Endodermal cell (in vitro differentiated cells): ENCODE data around the gene MBD6. TPM values are rescaled to one million over a fixed set of nuclear protein-coding genes. Genes with fewer than 3 reads are reported as not detected.

ENCODE experiments used
- DNase-seq: peaks from one replicate; pipeline ENCODE4 v3.0.0-alpha.2; 2017
- H3K27ac ChIP-seq: 2 replicates; pipeline ENCODE4 v1.5.1; 2013; ENCODE audit warnings: mild to moderate bottlenecking, low read depth, low read length, moderate library complexity
- H3K27me3 ChIP-seq: 2 replicates; pipeline ENCODE4 v1.6.1; 2013; ENCODE audit warnings: mild to moderate bottlenecking, low read length, moderate library complexity; ENCODE audit not compliant: insufficient read depth, control insufficient read depth, poor library complexity, severe bottlenecking
- H3K36me3 ChIP-seq: 2 replicates; pipeline ENCODE4 v1.7.0; 2013; ENCODE audit warnings: mild to moderate bottlenecking, low read length, moderate library complexity; ENCODE audit not compliant: control insufficient read depth, insufficient read depth
- H3K4me1 ChIP-seq: one replicate; pipeline ENCODE4 v1.7.0; 2013; ENCODE audit warnings: low read length; ENCODE audit not compliant: control insufficient read depth, insufficient read depth
- H3K4me3 ChIP-seq: 2 replicates; pipeline ENCODE4 v1.5.1; 2013; ENCODE audit warnings: mild to moderate bottlenecking, low read length, moderate library complexity
- H3K9ac ChIP-seq: 2 replicates; pipeline ENCODE4 v1.6.1; 2013; ENCODE audit warnings: mild to moderate bottlenecking, low read length, moderate library complexity; ENCODE audit not compliant: poor library complexity, severe bottlenecking; ENCODE audit errors: extremely low read depth
- H3K9me3 ChIP-seq: 2 replicates; pipeline ENCODE4 v1.6.1; 2013; ENCODE audit warnings: mild to moderate bottlenecking, low read length, moderate library complexity; ENCODE audit not compliant: control insufficient read depth
- H3K27ac Mint-ChIP-seq: 2 replicates; pipeline ENCODE4 v1.8.0; 2020; ENCODE audit warnings: mixed read lengths
- H3K27me3 Mint-ChIP-seq: 2 replicates; pipeline ENCODE4 v1.8.0; 2021; ENCODE audit warnings: mild to moderate bottlenecking, mixed read lengths; ENCODE audit not compliant: insufficient read depth
- H3K36me3 Mint-ChIP-seq: 2 replicates; pipeline ENCODE4 v1.8.0; 2020; ENCODE audit warnings: low read depth, mixed read lengths
- H3K4me1 Mint-ChIP-seq: 2 replicates; pipeline ENCODE4 v1.8.0; 2020; ENCODE audit warnings: mixed read lengths
- H3K4me3 Mint-ChIP-seq: 2 replicates; pipeline ENCODE4 v1.8.0; 2020; ENCODE audit warnings: mild to moderate bottlenecking, moderate library complexity, mixed read lengths
- H3K9me3 Mint-ChIP-seq: 2 replicates; pipeline ENCODE4 v1.8.0; 2020; ENCODE audit warnings: mild to moderate bottlenecking, mixed read lengths
- CTCF ChIP-seq: fragments of 200-600 bp; sonication (generic); conservative IDR thresholded peaks from 2 replicates; pipeline ENCODE4 v1.5.0; 2021; ENCODE audit warnings: antibody characterized with exemption, mild to moderate bottlenecking
- WGBS, 2 experiments: methylation state at CpG; one replicate each; pipeline versions ENCODE4 v1.1.5 to v1.1.7; 2013; ENCODE audit warnings: missing lambda C conversion rate in 2 of 2, mixed read lengths in 1 of 2; ENCODE audit not compliant: insufficient coverage in 1 of 2, insufficient read length in 1 of 2; 5-methylcytosine and 5-hydroxymethylcytosine counted together
- total RNA-seq, 2 donors: library from RNA; stranded (reverse); fragmentation: NEBNext Ultra II Directional in 1 of 2; extraction: Animal tissue kit (Norgen Biotek cat#: 25700) in 1 of 2; gene quantifications; 2 replicates in 1 of 2; 3 replicates in 1 of 2; pipeline ENCODE4 v1.2.1, GENCODE V29; 2021

Gene MBD6
- total RNA-seq, 2 donors from 2014 or later, result 49.2 to 88.2 TPM

- no peak for TF ChIP-seq CTCF
- H3K27me3 Mint-ChIP-seq, result no peaks in the 10 kb centered on the region
- peak overlapping the region; percentile 58 for H3K27ac Mint-ChIP-seq
- no peak overlapping the region for H3K4me3 Mint-ChIP-seq
- no peak overlapping the region for H3K9ac ChIP-seq
- no peak for DNase-seq
- no peak overlapping the region for H3K27ac ChIP-seq
- no peaks in the 10 kb centered on the region for H3K9me3 ChIP-seq
- no peaks in the 10 kb centered on the region for H3K9me3 Mint-ChIP-seq
- 91 to 92% methylated on average over 3 of the region's 3 CpGs for WGBS, 2 experiments
- no peaks in the 10 kb centered on the region for H3K27me3 ChIP-seq
- peaks cover 37% of the 10 kb centered on the region for H3K4me1 Mint-ChIP-seq
- H3K4me1 ChIP-seq, result peaks cover 10% of the 10 kb centered on the region
- H3K36me3 ChIP-seq, result peaks cover 85% of the 10 kb centered on the region
- peaks cover 79% of the 10 kb centered on the region for H3K36me3 Mint-ChIP-seq
- no peak overlapping the region for H3K4me3 ChIP-seq
Measured at GRCh38 chr12:57515408-57515933, 7.2 kb upstream of the MBD6 start.

- peaks cover 10% of the 10 kb centered on the region for H3K4me1 ChIP-seq
- Mint-ChIP-seq H3K27ac (peak overlapping the region; percentile 58), H3K9me3 (no peaks in the 10 kb centered on the region), H3K4me1 (peaks cover 37% of the 10 kb centered on the region), H3K27me3 (no peaks in the 10 kb centered on the region), H3K36me3 (peaks cover 75% of the 10 kb centered on the region), H3K4me3 (no peak overlapping the region)
- no peak for TF ChIP-seq CTCF
- no peaks in the 10 kb centered on the region for H3K9me3 ChIP-seq
- no peak overlapping the region for H3K9ac ChIP-seq
- no peaks in the 10 kb centered on the region for H3K27me3 ChIP-seq
- DNase-seq, result no peak
- WGBS, 2 experiments, result 91 to 97% methylated on average over 6 to 11 of the region's 11 CpGs
- no peak overlapping the region for H3K4me3 ChIP-seq
- peaks cover 80% of the 10 kb centered on the region for H3K36me3 ChIP-seq
- H3K27ac ChIP-seq, result no peak overlapping the region
Measured at GRCh38 chr12:57515934-57516541, 6.6 kb upstream of the MBD6 start.

GRCh38 chr12:57516617-57517153 is 5.9 kb upstream of the MBD6 start:
- H3K27ac Mint-ChIP-seq, result peak overlapping the region; percentile 58
- H3K4me3 ChIP-seq, result no peak overlapping the region
- no peak overlapping the region for H3K27ac ChIP-seq
- peaks cover 74% of the 10 kb centered on the region for H3K36me3 ChIP-seq
- H3K27me3 Mint-ChIP-seq, result no peaks in the 10 kb centered on the region
- peaks cover 69% of the 10 kb centered on the region for H3K36me3 Mint-ChIP-seq
- peaks cover 40% of the 10 kb centered on the region for H3K4me1 Mint-ChIP-seq
- DNase-seq, result no peak
- no peak for TF ChIP-seq CTCF
- H3K4me1 ChIP-seq, result peaks cover 14% of the 10 kb centered on the region
- H3K4me3 Mint-ChIP-seq, result no peak overlapping the region
- 92 to 97% methylated on average over 9 to 11 of the region's 11 CpGs for WGBS, 2 experiments
- H3K9me3 ChIP-seq, result no peaks in the 10 kb centered on the region
- H3K9ac ChIP-seq, result no peak overlapping the region
- H3K9me3 Mint-ChIP-seq, result no peaks in the 10 kb centered on the region
- H3K27me3 ChIP-seq, result no peaks in the 10 kb centered on the region
